Measurements from ENCODE around the gene ITGB8.

GRCh38 chr7:20438694-20439376, 108.1 kb downstream of the ITGB8 start:
- no peak for TF ChIP-seq CTCF (IDR thresholded peaks at IDR 0.05)
- TF ChIP-seq EP300 (IDR thresholded peaks at IDR 0.05): no peak
- no peak for TF ChIP-seq POLR2A (IDR thresholded peaks at IDR 0.05)

Data from tibial nerve (tissue), 4 donors.